ENCODE measurements around the gene PODXL2.

- TF ChIP-seq ARNT (IDR thresholded peaks at IDR 0.05) (0 out of 2 replicates have a peak, but pooled peaks have one; percentile 32), CTBP1 (IDR thresholded peaks at IDR 0.05; ENCODE audit: borderline replicate concordance) (no peak), ELF4 (IDR thresholded peaks at IDR 0.05) (no peak), BHLHE40 (IDR thresholded peaks at IDR 0.05; ENCODE audit: borderline replicate concordance) (no peak), SP1 (IDR thresholded peaks at IDR 0.05) (no peak), HDGF (IDR thresholded peaks at IDR 0.05; ENCODE audit: borderline replicate concordance) (no peak), FOXM1 (IDR thresholded peaks at IDR 0.05; ENCODE audit: borderline replicate concordance) (no peak), L3MBTL2 (conservative IDR thresholded peaks at IDR 0.05) (no peak), FOXA1 (IDR thresholded peaks at IDR 0.05) (no peak), LEF1 (IDR thresholded peaks at IDR 0.05; ENCODE audit: borderline replicate concordance) (no peak), ZNF384 (IDR thresholded peaks at IDR 0.05) (no peak)
These were observed 38.7 kb upstream of the PODXL2 start for GRCh38 chr3:127590282-127590592.
